ENCODE measurements around the gene LTF. TPM values are rescaled to one million over a fixed set of nuclear protein-coding genes. Genes with fewer than 3 reads are reported as not detected.
"Not testable (repeated sequence)": the region's sequence is repeated elsewhere in the genome, so short reads cannot be mapped to it uniquely, and the experiment has no call there.

Gene LTF
- total RNA-seq: not detected in 2 replicates

- intact Hi-C loops (cut with micrococcal nuclease): no loop called here
Measured at GRCh38 chr3:46464326-46465195, at the start of gene LTF. Gene LTF (minus strand): TSS chr3:46464905. CDS start chr3:46464867, 38 bp downstream.

- intact Hi-C loops (cut with micrococcal nuclease): no loop called here
Measured at GRCh38 chr3:46512191-46512749, 47.6 kb upstream of the LTF start.

- intact Hi-C loops (cut with micrococcal nuclease): no loop called here
Measured at GRCh38 chr3:46509661-46510187, 45.0 kb upstream of the LTF start.

- intact Hi-C loops (cut with micrococcal nuclease): no loop called here
Measured at GRCh38 chr3:46508850-46509591, 44.3 kb upstream of the LTF start.

- intact Hi-C loops (cut with micrococcal nuclease): no loop called here
Measured at GRCh38 chr3:46506526-46506925, 41.8 kb upstream of the LTF start.

GRCh38 chr3:46505953-46506352 lies 41.2 kb upstream of the LTF start:
- intact Hi-C loops (cut with micrococcal nuclease): no loop called here

GRCh38 chr3:46504789-46505188 lies 40.1 kb upstream of the LTF start:
- intact Hi-C loops (cut with micrococcal nuclease): no loop called here

- intact Hi-C loops (cut with micrococcal nuclease): no loop called here
Measured at GRCh38 chr3:46503200-46503874, 38.6 kb upstream of the LTF start.

GRCh38 chr3:46501702-46502101 lies 37.0 kb upstream of the LTF start:
- intact Hi-C loops (cut with micrococcal nuclease): no loop called here

GRCh38 chr3:46500656-46501635 lies 36.2 kb upstream of the LTF start:
- intact Hi-C loops (cut with micrococcal nuclease): no loop called here

- intact Hi-C loops (cut with micrococcal nuclease): no loop called here
Measured at GRCh38 chr3:46498916-46499519, 34.3 kb upstream of the LTF start.

GRCh38 chr3:46497556-46498265 lies 33.0 kb upstream of the LTF start, which contains the start of gene RTP3:
Gene RTP3 (plus strand): TSS chr3:46497976. CDS start chr3:46498063, 87 bp downstream.
- intact Hi-C loops (cut with micrococcal nuclease): loop anchor here (2.0 kb wide), 1 partner anchor 61 kb away; no protein-coding TSS in a partner anchor

- intact Hi-C loops (cut with micrococcal nuclease): loop anchor here (2.0 kb wide), 1 partner anchor 62 kb away; no protein-coding TSS in a partner anchor
Measured at GRCh38 chr3:46496746-46497555, 32.2 kb upstream of the LTF start.

- intact Hi-C loops (cut with micrococcal nuclease): loop anchor here (2.0 kb wide), 1 partner anchor 63 kb away; no protein-coding TSS in a partner anchor
Measured at GRCh38 chr3:46495901-46496456, 31.3 kb upstream of the LTF start.

GRCh38 chr3:46494491-46494890 lies 29.8 kb upstream of the LTF start:
- intact Hi-C loops (cut with micrococcal nuclease): not testable (repeated sequence)

GRCh38 chr3:46492890-46493547 lies 28.3 kb upstream of the LTF start:
- intact Hi-C loops (cut with micrococcal nuclease): no loop called here
